GM10248 (cell line): ENCODE results near the gene RAD51B.

Experiments used
- CTCF ChIA-PET: fragments of 300-600 bp; sonication (Branson Sonifier 250); formaldehyde crosslinking; extraction: SDS; loops from one replicate; lab custom pipeline; 2021; ENCODE audit warnings: antibody characterized with exemption; lab: Yijun Ruan, JAX
- POLR2A ChIA-PET: fragments of 350-650 bp; sonication (Branson Sonifier 250); formaldehyde crosslinking; extraction: SDS; loops from one replicate; lab custom pipeline; 2020; ENCODE audit warnings: antibody characterized with exemption; lab: Yijun Ruan, JAX
- DNase-seq: peaks from one replicate; pipeline ENCODE4 v3.0.0; 2012; ENCODE audit errors: extremely low spot score
- CTCF ChIP-seq: IDR thresholded peaks from 2 replicates; pipeline ENCODE4 v1.5.1; 2012; ENCODE audit warnings: mild to moderate bottlenecking, low read depth; ENCODE audit errors: extremely low read depth, missing control alignments, control extremely low read depth

The RAD51B gene

GRCh38 chr14:68230202-68230949, 410.8 kb downstream of the RAD51B start:
- no peak for TF ChIP-seq CTCF
- ChIA-PET CTCF (no interaction called here), POLR2A (no interaction called here)
- no peak for DNase-seq

- TF ChIP-seq CTCF = no peak
These were observed 411.6 kb downstream of the RAD51B start for GRCh38 chr14:68230950-68231717.

DNA sequence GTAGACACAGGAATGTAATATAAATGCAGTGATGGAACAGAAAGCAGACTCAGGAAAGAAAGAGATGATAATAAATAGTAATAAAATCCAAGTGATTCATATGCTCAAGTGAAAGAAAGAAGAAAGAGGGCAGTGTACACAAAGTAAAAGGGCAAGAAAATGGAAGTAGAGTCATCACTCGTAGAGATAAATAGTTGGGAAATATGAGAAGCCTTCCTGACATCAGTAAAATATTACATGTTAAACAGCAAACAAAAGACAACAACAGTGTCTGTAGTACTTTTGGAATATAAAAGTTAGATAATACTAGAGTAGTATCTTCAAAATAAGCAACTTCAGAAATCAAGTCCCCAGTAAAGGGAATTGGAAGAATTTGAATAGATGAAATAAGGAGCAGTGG, 412.3 kb downstream of the RAD51B start:
- POLR2A ChIA-PET = no interaction called here

More at GRCh38 chr14:68230950-68231717, 411.6 kb downstream of the RAD51B start:
- DNase-seq = no peak
- CTCF ChIA-PET = no interaction called here
- POLR2A ChIA-PET = no interaction called here

GRCh38 chr14:68232300-68233055, 412.9 kb downstream of the RAD51B start:
- DNase-seq = peak; percentile 47
- CTCF ChIA-PET = interaction anchor here (0.6 to 1.9 kb wide), 8 partner anchors 10 to 557 kb away, joined by 3 to 13 read pairs (median 4); no protein-coding TSS in a partner anchor
- TF ChIP-seq CTCF = no peak
- POLR2A ChIA-PET = no interaction called here

More for the DNA sequence above, 412.3 kb downstream of the RAD51B start:
- no peak for DNase-seq
- CTCF ChIA-PET = interaction anchor here (1.1 to 1.9 kb wide), 3 partner anchors 18 to 557 kb away, joined by 3 to 13 read pairs (median 4); no protein-coding TSS in a partner anchor
- no peak for TF ChIP-seq CTCF

DNA sequence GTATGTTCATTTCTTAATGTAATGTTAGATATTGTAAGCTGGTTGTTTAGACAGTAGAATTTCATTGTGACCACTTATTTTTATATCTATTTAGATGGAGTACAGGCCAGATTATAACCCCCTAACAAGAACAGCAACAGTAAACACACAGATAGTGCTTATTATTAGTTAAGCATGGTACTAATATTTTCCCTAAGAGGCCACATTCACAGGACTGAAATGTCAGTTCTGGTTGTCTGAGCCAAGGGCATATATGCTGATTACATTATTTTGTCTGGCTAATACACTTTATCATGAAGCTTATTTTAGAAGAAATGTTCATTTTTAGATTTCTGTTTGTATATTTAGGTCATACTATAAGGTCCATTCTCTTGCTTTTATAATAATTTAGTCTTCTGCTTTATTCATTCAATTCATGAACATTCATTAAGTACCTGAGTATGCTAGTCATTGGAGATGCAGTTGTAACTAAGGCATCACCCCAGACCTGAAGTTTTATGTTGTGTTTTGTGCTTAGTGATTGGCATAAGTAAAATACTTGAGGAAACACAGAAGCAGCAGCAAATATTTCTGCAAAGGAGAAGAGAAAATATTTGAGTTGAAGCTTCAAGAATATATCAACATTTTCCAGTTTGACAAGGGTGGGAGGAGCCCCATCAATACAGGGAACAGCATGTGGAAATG, 413.7 kb downstream of the RAD51B start:
- DNase-seq = no peak
- no peak for TF ChIP-seq CTCF
- CTCF ChIA-PET = interaction anchor here (0.6 to 1.9 kb wide), 9 partner anchors 9 to 584 kb away, joined by 3 to 13 read pairs (median 4); no protein-coding TSS in a partner anchor
- POLR2A ChIA-PET = no interaction called here
